CD4-positive, alpha-beta T cell treated with Interleukin-15 for 1 hour (primary cell): ENCODE measurements around the gene PAMR1.

Experiments
- DNase-seq: peaks from one replicate; pipeline ENCODE4 v3.0.0-alpha.2; 2020

PAMR1 gene

DNA sequence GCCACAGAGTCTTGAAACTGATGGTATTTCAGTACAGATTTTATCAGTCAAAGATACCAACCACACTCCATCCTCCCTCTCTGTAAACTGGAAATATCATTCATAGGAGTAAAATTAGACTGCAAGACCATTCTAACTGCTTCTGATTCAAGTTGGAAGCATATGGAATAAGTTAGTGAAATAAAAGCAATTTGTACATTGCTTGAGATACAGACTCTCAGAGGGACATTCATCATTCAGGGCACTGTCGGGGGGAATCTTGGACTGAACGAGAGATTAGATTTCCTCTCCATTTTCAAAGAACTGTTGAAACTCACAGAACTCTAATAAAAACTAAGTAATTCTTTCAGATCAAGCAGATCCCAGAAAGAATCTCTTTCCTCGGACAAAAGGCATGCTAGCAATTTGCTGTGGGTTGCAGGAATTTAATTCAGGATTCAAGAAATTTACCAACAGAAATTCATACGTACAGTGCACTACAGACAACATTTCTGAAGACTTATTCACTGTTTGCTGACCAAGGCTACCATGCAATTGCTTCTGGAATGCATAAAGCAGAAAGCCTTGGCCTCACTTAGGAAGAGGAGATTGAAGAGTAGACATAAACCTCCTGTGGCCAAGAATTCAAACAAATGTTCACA lies 34.1 kb downstream of the PAMR1 start:
- no peak for DNase-seq

DNA sequence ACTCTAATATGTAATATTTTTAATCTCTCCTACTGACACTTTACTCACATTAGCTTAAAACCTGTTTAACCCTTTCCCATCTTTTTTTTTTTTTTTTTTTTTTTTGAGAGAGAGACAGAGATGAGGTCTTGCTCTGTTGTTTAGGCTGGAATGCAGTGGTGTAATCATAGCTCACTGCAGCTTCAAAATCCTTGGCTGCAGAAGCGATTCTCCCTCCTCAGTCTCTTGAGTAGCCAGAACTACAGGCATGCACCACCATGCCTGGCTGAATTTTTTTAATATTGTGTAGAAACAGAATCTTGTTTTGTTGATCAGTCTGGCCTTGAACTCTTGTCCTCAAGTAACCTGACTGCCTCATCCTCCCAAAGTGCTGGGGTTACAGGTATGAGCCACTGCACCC lies 37.3 kb downstream of the PAMR1 start:
- DNase-seq = no peak

DNA sequence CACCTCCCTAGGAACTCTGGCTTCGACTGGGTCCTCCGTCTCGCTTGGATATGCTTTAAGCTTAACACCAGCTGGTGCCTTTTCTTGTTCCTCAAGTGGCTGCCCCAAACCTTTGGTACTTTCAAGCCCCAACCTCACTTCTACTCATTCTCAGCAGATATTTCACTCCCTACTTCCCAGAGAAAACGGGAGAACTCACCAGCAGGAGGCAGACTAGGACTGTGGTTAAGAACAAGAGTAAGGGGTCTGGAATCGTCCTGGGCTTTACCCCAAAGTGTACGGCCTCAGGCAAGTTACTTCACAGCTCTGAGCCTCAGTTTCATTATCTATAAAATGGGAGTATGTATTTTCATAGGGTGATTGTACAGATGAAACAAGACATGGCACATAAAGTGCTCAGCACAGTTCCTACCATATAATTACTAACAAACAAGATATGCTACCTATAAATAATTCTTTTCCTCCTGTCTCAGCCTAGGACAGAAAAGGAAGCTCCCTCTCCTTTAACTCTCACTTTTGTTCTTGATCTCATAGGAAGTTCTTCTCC lies 37.8 kb downstream of the PAMR1 start:
- DNase-seq = no peak

DNA sequence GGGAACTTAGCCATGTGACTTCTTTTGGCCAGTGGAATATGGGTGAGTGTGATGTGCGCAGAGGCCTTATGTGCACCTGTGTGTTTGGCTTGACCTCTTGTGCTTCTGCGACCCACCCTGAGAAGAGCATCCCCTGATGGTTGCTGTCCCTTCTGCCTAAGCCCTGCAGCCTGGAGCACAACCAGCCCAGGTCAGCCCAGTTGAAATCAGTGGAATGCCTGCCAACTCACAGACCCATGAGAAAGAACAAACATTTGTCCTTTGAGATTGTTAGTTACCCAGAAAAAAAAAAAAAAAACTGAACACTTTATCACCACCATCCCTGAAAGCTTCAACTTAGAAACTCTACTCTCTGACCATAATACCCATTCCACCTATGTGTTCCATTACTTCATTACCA lies 38.5 kb downstream of the PAMR1 start:
- no peak for DNase-seq

DNA sequence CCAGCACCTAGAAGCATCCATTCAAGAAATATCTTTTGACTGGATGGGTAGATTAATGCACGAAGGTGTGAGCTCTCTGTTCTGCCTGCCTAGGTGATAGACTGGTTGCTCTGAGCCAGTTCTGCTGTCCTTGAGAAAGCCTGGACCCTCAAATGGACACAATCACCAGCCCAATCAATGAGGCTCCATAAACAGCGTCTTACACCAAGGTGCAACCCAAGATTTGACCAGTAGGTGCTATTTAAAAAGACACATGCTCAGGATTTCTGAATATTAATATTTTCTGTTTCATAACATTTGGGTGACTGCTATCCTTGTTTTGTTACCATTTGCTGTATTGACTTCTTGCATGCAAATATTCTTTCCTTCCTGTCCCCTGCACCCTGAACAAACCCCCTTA lies 39.0 kb downstream of the PAMR1 start:
- DNase-seq = no peak

DNA sequence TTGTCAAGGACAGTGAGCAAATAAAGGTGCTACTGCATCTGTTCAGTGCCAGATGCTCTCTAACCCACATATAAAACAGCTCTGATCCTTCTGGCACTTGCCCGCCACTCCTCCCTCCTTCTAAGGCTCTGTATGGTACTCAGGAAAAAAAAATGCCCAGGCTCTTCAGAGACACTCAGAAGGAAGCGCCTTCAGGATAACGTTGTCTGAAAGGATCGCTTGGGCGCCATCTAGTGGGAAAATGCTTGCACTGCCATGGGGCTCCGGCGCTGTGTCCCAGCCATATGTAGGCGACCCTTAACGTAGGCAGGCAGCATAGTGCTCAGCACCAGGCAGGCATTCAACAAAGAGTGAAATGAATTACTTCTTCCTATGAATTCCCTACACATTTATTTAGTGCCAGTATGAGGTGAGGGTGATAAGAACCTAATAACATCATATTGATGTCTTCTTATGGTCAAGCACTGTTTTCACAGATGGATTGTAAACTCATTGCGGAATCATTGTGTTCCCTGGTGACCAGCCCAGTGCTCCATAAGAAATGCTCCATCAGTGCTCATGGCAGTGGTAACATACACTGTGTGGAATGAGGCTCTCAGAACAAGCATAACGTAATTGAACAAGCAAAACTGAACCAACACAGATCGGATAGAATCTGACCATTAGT lies 39.6 kb downstream of the PAMR1 start:
- peak; percentile 50 for DNase-seq

DNA sequence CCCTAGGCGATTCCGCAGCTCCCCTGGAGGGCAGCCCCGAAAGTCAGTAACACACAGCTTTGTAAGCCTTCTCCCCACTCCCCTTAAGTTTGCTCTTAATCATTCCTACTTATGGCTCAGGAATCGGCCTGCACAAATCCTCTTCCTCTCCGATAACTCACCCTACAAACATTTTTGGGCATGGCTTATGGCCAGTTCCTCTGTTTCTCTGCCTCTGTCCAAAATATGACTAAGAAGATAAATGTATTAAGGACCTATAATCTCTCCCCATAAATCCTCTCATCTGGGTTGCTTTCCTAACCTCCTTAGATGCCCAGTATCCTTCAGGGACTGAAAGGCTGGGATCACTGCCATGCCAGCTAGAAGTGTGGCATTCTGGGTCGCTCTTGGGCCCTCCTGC lies 41.0 kb downstream of the PAMR1 start:
- no peak for DNase-seq

DNA sequence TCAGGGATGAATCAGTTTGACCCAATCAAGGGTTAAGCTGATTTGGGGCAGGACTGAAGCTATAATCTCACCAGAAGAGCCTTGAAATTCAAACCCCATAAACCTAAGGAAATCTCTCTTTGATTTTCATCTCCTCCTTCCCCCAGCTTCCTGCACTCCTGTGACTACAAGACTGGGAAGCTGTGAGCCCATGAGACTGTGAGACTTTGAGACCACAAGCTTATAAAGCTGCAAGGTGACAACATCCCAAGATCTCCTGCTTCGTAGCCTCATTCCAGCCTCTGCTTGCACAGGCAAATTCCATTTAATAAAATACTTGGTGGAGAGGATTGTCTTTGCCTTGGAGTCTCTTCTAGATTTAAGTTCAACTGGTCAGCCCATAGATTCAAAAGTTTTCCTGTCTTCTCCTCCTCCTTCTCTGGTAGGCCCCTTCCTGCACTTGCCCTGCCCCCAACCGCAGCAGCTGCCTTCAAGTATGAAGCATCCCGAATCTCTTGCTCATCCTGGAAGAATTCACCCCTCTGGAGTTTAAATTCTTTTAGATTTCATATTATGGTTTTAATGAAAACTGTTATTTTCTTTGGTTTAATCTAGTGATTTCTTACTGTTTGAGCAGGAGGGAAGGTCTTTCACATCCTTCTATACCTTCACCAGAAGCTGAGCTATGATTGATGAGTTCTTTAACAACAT lies 42.1 kb downstream of the PAMR1 start:
- no peak for DNase-seq

DNA sequence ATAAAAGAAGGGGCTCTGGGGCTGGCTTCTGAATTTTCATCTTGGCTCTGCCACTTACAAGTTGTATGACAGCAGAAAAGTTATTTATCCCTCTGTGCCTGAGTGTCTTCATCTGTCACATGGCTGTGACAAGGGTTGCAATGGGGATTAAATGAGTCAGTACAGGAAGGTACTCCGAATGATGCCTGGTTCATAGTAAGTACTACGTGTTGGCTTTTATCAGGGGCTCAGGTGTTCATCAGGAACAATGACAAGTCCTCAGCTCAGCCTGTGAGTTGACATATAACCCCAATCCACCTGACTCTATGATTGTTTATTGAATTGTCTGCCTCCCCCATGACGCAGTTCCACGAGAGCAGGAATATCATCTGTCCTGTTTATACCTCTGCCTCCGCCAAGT lies 45.7 kb downstream of the PAMR1 start:
- no peak for DNase-seq

DNA sequence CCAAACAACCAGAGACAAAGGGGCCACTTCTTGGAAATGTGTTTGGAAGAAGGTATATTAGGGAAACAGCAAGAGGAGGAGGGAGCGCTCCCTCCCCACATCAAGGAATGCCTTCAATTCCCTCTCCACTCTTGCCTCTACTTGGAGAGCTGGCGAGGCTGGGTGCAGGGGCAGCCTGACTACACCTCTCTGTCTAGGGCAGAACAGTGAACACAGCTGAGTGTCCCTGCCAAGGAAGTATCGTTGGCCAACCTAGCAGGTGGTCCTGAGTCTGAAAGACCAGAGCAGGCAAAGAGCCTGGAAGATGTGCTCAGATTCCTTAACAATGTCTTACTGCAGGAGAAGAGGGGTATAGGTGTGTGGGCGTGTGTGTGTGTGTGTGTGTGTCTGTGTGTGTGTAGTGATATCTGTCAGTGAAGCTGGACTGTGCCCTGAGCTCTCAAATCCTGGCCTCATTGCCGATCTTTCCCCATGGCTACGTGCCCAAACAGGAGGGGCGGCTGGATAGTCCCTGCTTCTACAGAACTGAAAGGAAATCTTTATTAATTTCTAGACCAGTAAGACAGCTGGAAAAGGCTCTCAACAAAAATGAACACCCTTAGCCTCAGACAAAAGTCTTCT lies 46.8 kb downstream of the PAMR1 start:
- no peak for DNase-seq

DNA sequence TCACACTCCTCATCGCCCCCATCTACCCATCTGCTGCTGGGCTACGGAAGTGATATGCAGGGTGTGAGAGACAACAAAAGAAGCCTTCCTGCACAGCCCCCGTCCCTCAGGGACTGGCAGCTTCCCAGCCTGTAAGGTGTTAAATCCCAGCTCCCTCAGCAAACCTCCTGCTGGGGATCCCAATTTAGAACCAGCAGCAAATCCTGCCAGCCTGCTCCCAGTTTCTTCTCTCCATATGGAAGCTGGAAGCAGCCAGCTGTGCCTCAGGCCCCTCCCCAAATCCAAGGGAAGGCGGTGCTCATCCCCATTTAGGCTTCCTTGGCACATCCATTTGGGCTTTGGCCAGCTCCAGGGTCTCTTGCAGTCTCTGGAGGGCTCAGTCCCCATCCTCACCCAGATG lies 47.5 kb downstream of the PAMR1 start:
- no peak for DNase-seq

DNA sequence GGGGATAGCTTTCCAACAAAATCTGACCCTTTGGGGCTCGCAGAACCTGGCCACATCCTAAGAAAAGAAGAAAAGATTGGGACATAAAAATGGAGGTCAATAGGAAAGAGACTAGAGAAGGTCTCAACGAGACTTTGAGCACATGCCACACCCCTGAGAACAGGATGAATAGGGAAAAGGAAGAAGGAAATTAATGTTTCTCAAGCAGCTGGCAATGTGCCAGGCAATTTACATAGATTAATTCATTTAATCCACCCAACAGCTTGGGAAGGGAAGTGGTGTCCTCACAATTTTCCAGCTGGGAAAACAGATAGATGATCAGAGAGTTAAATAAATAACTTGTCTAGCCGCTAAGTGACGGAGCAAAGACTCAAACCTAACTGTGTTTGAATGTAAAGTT lies 50.7 kb downstream of the PAMR1 start:
- no peak for DNase-seq

DNA sequence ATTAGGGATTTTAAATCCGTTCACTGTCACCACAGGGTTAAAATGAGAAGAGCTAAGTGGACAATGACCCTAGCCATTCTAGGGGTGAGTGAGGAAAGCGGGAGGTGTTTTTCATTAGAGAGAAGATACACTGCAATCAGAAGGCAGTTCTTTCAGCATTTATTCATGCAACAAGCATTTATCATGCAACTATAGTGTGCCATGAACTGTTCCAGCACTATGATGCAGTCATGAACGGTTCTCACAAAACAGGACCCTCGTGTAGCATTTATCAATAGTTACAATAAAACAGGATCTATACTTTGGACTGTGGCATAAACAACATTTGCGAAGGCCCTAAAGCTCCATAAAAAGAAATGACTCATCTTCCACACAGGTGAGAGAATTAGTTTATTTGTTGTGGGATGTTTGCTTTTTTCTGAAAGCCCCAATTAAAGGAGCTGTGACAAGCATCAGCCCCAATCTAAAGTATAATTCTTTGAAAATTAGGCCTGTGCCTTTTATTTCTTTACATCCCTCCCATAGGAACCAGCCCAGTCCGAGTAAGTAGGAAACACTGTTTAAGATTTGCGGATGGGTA lies 51.5 kb downstream of the PAMR1 start:
- DNase-seq = no peak

DNA sequence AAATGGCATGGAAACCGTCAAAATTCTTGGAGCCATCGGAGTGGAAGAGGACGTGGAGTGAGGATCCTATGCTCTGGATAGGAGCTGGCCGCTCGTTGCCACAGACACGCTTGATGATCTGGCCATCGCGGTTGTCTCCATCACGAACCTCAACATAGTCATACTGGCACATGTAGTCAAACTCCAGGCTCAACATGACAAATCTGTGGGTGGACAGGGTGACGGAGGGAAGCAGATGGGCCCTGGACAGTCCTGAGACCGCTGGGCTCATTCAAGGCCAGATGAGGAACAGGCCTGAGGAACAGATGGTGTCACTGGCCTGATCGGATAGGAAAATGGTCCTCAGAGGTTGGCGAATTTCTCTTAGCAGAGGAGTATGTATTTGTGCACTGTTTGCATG lies 54.8 kb downstream of the PAMR1 start:
- no peak for DNase-seq

DNA sequence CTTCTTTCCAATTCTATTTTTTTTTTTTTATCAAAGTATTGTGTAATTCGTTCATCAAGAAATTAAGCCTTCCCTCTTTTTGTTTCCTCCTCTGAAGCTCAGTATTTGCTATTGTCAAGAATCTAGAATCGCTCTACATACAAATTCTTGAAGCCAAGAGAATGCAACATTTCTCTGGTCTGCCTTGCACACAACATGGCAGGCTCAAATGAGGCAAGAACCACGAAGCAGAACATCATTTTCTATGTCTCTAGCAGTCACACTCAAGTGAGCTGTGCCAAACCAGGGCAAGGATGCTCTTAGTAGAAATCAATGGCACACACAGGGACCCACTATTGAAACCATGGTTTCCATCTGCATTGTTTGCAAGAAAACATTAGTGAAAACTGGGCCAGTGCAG lies 59.4 kb downstream of the PAMR1 start:
- no peak for DNase-seq

DNA sequence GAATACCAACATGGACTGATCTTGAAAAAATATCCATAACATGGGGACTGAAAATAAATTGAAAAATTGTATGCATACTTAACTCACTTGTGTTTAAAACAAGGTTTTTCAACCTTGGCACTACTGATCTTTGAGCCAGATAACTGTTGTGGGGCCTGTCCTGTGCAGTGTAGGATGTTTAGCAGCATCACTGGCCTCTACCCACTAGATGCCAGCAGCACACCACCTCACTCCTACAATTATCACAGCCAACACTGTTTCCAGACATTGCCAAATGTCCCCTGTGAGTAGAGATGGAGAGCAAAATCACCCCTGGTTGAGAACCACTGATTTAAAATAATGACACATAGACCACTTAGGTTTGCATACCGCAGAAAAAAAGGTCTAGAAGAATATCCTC lies 61.1 kb downstream of the PAMR1 start:
- no peak for DNase-seq

DNA sequence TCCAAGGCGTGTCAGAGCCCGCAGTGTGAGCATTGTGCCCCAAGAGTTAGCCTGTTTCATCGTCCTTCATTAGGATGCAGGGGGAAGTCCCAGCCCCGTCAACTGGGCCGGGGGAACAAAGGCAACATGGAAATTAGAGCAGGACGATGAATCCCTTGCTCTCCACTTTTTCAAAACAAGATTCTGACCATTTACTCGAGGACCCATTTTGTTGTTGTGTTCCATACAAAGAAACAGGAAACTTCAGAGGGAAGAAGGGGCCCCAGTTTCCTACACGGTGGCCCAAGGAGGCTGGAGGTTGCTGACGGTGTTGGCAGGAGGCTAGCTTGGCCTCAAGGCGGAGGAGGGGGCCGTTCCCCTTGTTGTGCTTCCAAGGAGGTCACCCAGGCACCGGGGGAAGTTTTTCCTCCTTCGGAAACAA lies 62.1 kb downstream of the PAMR1 start:
- no peak for DNase-seq

DNA sequence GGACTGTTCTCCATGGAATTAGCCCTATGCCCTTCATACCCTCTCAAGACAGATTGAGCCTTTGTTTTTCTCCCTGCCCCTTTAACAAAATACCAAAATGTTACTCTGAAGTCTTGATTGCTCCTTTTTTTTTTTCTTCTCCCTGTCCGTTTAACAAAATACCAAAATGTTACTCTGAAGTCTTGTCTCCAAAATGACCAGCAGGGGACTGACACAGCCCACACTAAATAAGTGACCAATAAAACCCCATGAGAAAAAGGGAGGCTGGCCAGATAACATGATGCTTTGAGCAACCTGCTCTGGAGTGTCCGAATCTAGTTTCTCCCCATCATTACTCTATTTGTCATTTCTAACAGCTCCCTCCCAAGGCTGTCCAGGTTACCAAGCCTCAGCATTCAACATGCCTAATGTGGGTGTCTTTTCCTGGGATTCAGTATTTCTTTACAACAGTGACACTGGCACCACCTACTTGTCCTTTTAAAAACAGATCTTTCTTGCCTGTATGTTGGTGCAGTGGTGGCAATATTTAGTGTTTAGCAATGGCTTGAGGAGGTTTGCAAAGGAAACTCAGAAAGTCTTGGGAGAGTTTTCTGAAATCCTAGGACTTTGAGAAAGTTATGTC lies 63.4 kb downstream of the PAMR1 start:
- DNase-seq = no peak

DNA sequence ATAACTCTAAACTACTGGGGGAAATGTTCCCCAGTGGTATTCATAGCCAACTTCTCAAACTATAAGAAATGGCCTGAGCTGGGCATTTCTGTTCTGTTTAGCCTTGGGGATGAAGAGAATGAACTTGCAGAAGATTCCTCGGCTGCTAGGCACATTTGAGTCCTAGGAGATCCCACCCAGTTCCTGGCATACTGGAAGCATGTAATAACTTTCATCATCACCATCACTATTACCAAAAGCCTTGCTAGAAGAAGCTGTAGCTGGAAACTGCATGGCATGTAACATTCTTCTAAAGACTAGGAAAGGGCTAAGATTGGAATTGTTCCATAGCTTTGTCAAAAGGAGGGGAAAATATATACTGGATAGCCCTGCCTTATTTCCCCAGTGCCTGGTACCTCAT lies 65.9 kb downstream of the PAMR1 start:
- DNase-seq = no peak

DNA sequence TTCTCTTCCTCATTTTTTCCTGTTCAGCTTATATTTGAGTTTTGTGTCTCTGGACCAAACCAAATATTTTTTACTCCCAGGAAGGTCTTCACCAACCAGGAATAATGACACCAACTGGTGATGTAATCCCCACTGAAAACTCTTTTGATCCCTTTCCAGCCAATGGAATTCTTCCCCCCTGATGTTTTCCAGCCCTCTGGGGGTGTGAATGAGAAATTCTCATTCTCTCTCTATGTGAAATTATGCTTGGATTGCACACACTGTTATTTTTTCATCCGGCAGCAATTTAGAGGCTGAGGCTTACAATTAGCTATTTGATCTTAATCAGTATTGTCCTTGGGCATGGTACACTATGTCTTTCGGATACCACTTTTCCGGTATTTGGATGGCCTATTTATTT lies 66.6 kb downstream of the PAMR1 start:
- no peak for DNase-seq

DNA sequence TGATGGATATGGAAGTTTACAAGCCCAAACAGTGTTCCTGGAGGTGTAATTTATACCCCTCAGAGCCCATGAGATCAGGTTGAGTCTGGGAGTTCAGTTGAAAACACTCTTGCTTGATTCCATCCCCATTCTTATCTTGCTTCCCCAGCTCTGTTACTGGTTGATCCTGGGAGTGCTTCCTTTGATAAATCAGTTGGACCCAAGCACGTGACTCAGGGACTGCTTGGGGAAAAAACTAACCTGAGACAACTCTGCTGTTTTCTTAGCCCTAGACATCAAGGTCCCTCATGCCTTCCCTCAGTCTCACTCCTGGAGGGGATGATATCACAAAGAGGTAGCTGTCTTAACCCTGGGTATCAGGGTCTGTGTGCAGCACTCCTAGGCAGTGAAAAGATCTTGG lies 71.1 kb downstream of the PAMR1 start:
- no peak for DNase-seq

DNA sequence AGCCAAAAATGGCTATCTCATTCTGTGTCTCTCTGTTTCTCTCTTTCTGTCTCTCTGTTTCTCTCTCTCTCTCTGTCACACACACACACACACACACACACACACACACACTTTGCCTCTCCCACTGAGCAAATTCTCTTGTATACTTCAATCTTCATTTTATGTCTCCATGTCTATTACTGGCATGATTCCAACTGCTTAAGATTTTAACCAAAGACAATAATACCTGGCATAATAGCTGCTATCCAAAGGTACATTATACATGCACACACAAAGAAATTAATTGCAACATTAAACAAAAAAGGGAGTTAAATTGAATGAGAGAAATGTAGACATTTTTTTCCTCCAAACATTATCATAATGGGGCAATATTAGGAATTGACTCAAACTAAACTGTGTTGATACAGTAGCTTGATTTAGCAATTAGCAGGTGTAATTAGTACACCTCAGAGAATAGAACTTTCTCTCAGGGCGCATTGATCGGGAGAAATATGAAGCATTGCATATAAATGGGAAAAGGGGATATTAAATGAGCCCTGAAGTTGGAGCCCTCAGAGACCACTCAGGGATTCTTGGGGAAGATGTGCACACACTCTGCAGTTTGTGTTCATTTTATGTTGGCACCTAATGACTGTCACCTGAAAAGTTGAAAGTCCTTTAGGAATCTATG lies 88.7 kb downstream of the PAMR1 start:
- no peak for DNase-seq
